ENCODE measurements around the gene WDR75. TPM values are rescaled to one million over a fixed set of nuclear protein-coding genes. Genes with fewer than 3 reads are reported as not detected.

The WDR75 gene
- total and polyA plus RNA-seq, 9 of the 15 experiments (the other 6 are each of a cell fraction or from before 2014, with no cell fraction given), result 50.9 to 111 (median 76.4) TPM

- TF ChIP-seq TEAD4 (IDR thresholded peaks at IDR 0.05; ENCODE audit: low read length) (peak; percentile 42; the same call in 1 of the 2 replicates), TEAD4 (CRISPR knock-in tag; IDR thresholded peaks at IDR 0.05; ENCODE audit: borderline replicate concordance) (no peak), RFX7 (CRISPR knock-in tag; IDR thresholded peaks at IDR 0.05) (no peak), RUNX1 (IDR thresholded peaks at IDR 0.05; ENCODE audit: low read depth) (no peak), BHLHE40 (IDR thresholded peaks at IDR 0.05; ENCODE audit: low read length) (peak; percentile 45; the same call in 1 of the 2 replicates), FOS (IDR thresholded peaks at IDR 0.05; ENCODE audit: extremely low read depth, insufficient read length) (no peak), ETS2 (tag; IDR thresholded peaks at IDR 0.05; ENCODE audit: borderline replicate concordance, poor library complexity, severe bottlenecking) (no peak), JUNB (CRISPR knock-in tag; conservative IDR thresholded peaks at IDR 0.05) (no peak), BRCA1 (IDR thresholded peaks at IDR 0.05) (no peak), BRCA1 (CRISPR knock-in tag; IDR thresholded peaks at IDR 0.05) (no peak), GATAD2B (IDR thresholded peaks at IDR 0.05; ENCODE audit: borderline replicate concordance) (no peak), RAD21 (CRISPR knock-in tag; conservative IDR thresholded peaks at IDR 0.05 in 1 of 2, IDR thresholded peaks at IDR 0.05 in 1 of 2) (no peak), ZNF232 (CRISPR knock-in tag; IDR thresholded peaks at IDR 0.05) (no peak), TCF15 (CRISPR knock-in tag; IDR thresholded peaks at IDR 0.05) (no peak), TBL1XR1 (IDR thresholded peaks at IDR 0.05; ENCODE audit: low read length in 2 of 2) (peak in 1 of 2 experiments; percentile 35; a peak in 1 of 4 replicates), ASH1L (IDR thresholded peaks at IDR 0.05; ENCODE audit: borderline replicate concordance, low read depth, partially characterized antibody) (no peak), SMAD1 (IDR thresholded peaks at IDR 0.05; ENCODE audit: low read depth, low read length, partially characterized antibody) (no peak), ADNP (tag; IDR thresholded peaks at IDR 0.05) (no peak), ID3 (CRISPR knock-in tag; IDR thresholded peaks at IDR 0.05) (no peak), ID3 (tag; IDR thresholded peaks at IDR 0.05) (no peak), TEAD2 (tag; IDR thresholded peaks at IDR 0.05) (no peak), ZSCAN29 (IDR thresholded peaks at IDR 0.05) (no peak)
- TF ChIP-seq, protein P1, sequence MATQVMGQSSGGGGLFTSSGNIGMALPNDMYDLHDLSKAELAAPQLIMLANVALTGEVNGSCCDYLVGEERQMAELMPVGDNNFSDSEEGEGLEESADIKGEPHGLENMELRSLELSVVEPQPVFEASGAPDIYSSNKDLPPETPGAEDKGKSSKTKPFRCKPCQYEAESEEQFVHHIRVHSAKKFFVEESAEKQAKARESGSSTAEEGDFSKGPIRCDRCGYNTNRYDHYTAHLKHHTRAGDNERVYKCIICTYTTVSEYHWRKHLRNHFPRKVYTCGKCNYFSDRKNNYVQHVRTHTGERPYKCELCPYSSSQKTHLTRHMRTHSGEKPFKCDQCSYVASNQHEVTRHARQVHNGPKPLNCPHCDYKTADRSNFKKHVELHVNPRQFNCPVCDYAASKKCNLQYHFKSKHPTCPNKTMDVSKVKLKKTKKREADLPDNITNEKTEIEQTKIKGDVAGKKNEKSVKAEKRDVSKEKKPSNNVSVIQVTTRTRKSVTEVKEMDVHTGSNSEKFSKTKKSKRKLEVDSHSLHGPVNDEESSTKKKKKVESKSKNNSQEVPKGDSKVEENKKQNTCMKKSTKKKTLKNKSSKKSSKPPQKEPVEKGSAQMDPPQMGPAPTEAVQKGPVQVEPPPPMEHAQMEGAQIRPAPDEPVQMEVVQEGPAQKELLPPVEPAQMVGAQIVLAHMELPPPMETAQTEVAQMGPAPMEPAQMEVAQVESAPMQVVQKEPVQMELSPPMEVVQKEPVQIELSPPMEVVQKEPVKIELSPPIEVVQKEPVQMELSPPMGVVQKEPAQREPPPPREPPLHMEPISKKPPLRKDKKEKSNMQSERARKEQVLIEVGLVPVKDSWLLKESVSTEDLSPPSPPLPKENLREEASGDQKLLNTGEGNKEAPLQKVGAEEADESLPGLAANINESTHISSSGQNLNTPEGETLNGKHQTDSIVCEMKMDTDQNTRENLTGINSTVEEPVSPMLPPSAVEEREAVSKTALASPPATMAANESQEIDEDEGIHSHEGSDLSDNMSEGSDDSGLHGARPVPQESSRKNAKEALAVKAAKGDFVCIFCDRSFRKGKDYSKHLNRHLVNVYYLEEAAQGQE (IDR thresholded peaks at IDR 0.05; ENCODE audit: borderline replicate concordance), result no peak
- TF ChIP-seq, protein P1 (CRISPR knock-in tag; IDR thresholded peaks at IDR 0.05; ENCODE audit: low read depth), result no peak
These were observed 75.3 kb downstream of the WDR75 start (continued) for GRCh38 chr2:189516546-189516945.
